Neural cell (in vitro differentiated cells): ENCODE measurements around the gene RBM6. TPM values are rescaled to one million over a fixed set of nuclear protein-coding genes. Genes with fewer than 3 reads are reported as not detected.

Experiments used
- H2AFZ ChIP-seq: fragments of 200-600, 300-800 bp; sonication (generic), shearing (Covaris generic); 2 replicates; pipeline ENCODE4 v1.6.0; 2014; ENCODE audit warnings: low read depth, mild to moderate bottlenecking, antibody characterized with exemption, low read length, moderate library complexity
- H3F3A ChIP-seq: fragments of 200-600 bp; shearing (Covaris generic); 2 replicates; pipeline ENCODE4 v1.6.1; 2016; ENCODE audit warnings: mild to moderate bottlenecking, moderate library complexity, mixed read lengths, antibody characterized with exemption, low read length; ENCODE audit not compliant: insufficient read depth, poor library complexity, severe bottlenecking
- H3K27ac ChIP-seq: fragments of 200-600, 300-800 bp; sonication (generic), shearing (Covaris generic); 2 replicates; pipeline ENCODE4 v1.5.1; 2014; ENCODE audit warnings: mild to moderate bottlenecking, low read length, moderate library complexity
- H3K27me3 ChIP-seq: fragments of 300-800, 200-600 bp; sonication (generic), shearing (Covaris generic); 2 replicates; pipeline ENCODE4 v1.6.0; 2014; ENCODE audit warnings: mild to moderate bottlenecking, low read depth, low read length, moderate library complexity; ENCODE audit not compliant: insufficient read depth
- H3K36me3 ChIP-seq: fragments of 300-800, 200-600 bp; sonication (generic), shearing (Covaris generic); 2 replicates; pipeline ENCODE4 v1.5.1; 2014; ENCODE audit warnings: mild to moderate bottlenecking, antibody characterized with exemption, low read length, moderate library complexity; ENCODE audit not compliant: insufficient read depth
- H3K4me2 ChIP-seq: fragments of 300-800, 200-600 bp; sonication (generic), shearing (Covaris generic); 2 replicates; pipeline ENCODE4 v1.6.0; 2014; ENCODE audit warnings: mild to moderate bottlenecking, low read length
- H3K4me3 ChIP-seq: fragments of 300-800, 200-600 bp; sonication (generic), shearing (Covaris generic); 2 replicates; pipeline ENCODE4 v1.5.1; 2014; ENCODE audit warnings: mild to moderate bottlenecking, low read length, moderate library complexity
- H3K79me2 ChIP-seq: fragments of 200-600 bp; shearing (Covaris generic); replicated peaks from 2 replicates; pipeline ENCODE4 v1.6.0; 2014; ENCODE audit warnings: mild to moderate bottlenecking, low read length, moderate library complexity; ENCODE audit not compliant: insufficient read depth
- H3K9ac ChIP-seq: fragments of 300-800, 200-600 bp; sonication (generic), shearing (Covaris generic); 2 replicates; pipeline ENCODE4 v1.6.1; 2016; ENCODE audit warnings: mild to moderate bottlenecking, low read length, mixed read lengths
- H3K9me2 ChIP-seq: fragments of 200-600 bp; shearing (Covaris generic); 2 replicates; pipeline ENCODE4 v1.6.1; 2016; ENCODE audit warnings: mild to moderate bottlenecking, low read length, mixed read lengths; ENCODE audit not compliant: insufficient read depth
- H3K9me3 ChIP-seq: fragments of 200-600, 300-800 bp; sonication (generic), shearing (Covaris generic); 2 replicates; pipeline ENCODE4 v1.6.1; 2016; ENCODE audit warnings: mild to moderate bottlenecking, mixed run types, low read length, moderate library complexity, mixed read lengths
- H4K20me1 ChIP-seq: fragments of 200-600 bp; shearing (Covaris generic); 2 replicates; pipeline ENCODE4 v1.6.1; 2016; ENCODE audit warnings: mild to moderate bottlenecking, mixed run types; ENCODE audit not compliant: insufficient read depth
- EP300 ChIP-seq: fragments of 450-650 bp; conservative IDR thresholded peaks from 2 replicates; pipeline ENCODE4 v1.6.1; 2014; ENCODE audit warnings: antibody characterized with exemption, mild to moderate bottlenecking, moderate library complexity; ENCODE audit not compliant: poor library complexity, severe bottlenecking
- EZH2 ChIP-seq: fragments of 200-600, 300-800 bp; shearing (Covaris generic), sonication (generic); IDR thresholded peaks from 2 replicates; pipeline ENCODE4 v1.6.1; 2014; ENCODE audit warnings: antibody characterized with exemption, low read length, borderline replicate concordance, mild to moderate bottlenecking; ENCODE audit not compliant: insufficient read depth, poor library complexity, severe bottlenecking
- MXI1 ChIP-seq: fragments of 450-650 bp; conservative IDR thresholded peaks from 2 replicates; pipeline ENCODE4 v1.6.1; 2014; ENCODE audit warnings: antibody characterized with exemption, mild to moderate bottlenecking; ENCODE audit not compliant: poor library complexity, severe bottlenecking
- POLR2AphosphoS5 ChIP-seq: IDR thresholded peaks from 2 replicates; pipeline ENCODE4 v1.6.1; 2012
- RAD21 ChIP-seq: fragments of 450-650 bp; conservative IDR thresholded peaks from 2 replicates; pipeline ENCODE4 v1.6.1; 2014; ENCODE audit warnings: antibody characterized with exemption, mild to moderate bottlenecking, moderate library complexity
- SMC3 ChIP-seq: fragments of 450-650 bp; conservative IDR thresholded peaks from 2 replicates; pipeline ENCODE4 v1.6.1; 2014; ENCODE audit warnings: antibody characterized with exemption, mild to moderate bottlenecking, moderate library complexity; ENCODE audit not compliant: poor library complexity
- TAF1 ChIP-seq: IDR thresholded peaks from 2 replicates; pipeline ENCODE4 v1.6.1; 2012; ENCODE audit warnings: low read depth
- polyA plus RNA-seq: library from polyadenylated mRNA; depleted of rRNA; stranded (reverse); fragments of >200 nt; gene quantifications from 2 replicates; pipeline ENCODE4 v1.2.3, GENCODE V29; 2014
- TF ChIP-seq, protein P1 (sequence below): IDR thresholded peaks from 2 replicates; pipeline ENCODE4 v1.6.1; 2012; ENCODE audit warnings: borderline replicate concordance
- TF ChIP-seq, protein P2 (sequence below): fragments of 450-650 bp; IDR thresholded peaks from 2 replicates; pipeline ENCODE4 v1.5.1; 2014; ENCODE audit warnings: antibody characterized with exemption, mild to moderate bottlenecking, moderate library complexity; ENCODE audit not compliant: poor library complexity, severe bottlenecking

Gene RBM6
- polyA plus RNA-seq, 1 donor from 2014 or later: 177 TPM

DNA sequence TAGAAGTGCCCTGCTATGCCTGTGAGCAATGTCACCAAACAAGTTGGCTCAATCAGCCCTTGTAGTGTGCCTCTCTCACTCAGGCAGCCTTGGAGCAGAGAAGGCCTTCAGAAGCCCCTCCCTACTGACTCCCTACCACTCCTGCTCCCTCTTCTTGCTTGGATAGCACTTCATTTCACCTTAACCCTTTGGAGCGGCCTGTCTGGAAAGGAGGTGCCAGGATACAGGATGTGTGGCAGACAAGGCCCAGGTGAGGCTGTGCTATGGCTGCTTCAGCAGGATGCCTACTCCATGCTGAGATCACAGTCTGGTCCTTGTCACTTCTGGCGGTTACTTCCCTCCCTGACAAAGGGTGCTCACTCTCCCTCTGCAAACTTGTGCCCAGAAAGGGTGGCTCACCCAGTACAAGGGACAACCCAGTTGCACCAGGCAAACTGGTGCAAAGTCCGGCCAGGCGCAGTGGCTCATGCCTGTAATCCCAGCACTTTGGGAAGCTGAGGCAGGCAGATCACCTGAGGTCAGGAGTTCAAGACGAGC lies 11.4 kb upstream of the RBM6 start:
- peak overlapping the region; percentile 99 for H3K4me3 ChIP-seq
- H3K4me2 ChIP-seq: no peak overlapping the region
- no peak overlapping the region for H3K27ac ChIP-seq
- H3K9me2 ChIP-seq: no peaks in the 10 kb centered on the region
- no peaks in the 10 kb centered on the region for H3K36me3 ChIP-seq
- no peaks in the 10 kb centered on the region for H4K20me1 ChIP-seq
- no peaks in the 10 kb centered on the region for H3K27me3 ChIP-seq
- TF ChIP-seq, protein P1, sequence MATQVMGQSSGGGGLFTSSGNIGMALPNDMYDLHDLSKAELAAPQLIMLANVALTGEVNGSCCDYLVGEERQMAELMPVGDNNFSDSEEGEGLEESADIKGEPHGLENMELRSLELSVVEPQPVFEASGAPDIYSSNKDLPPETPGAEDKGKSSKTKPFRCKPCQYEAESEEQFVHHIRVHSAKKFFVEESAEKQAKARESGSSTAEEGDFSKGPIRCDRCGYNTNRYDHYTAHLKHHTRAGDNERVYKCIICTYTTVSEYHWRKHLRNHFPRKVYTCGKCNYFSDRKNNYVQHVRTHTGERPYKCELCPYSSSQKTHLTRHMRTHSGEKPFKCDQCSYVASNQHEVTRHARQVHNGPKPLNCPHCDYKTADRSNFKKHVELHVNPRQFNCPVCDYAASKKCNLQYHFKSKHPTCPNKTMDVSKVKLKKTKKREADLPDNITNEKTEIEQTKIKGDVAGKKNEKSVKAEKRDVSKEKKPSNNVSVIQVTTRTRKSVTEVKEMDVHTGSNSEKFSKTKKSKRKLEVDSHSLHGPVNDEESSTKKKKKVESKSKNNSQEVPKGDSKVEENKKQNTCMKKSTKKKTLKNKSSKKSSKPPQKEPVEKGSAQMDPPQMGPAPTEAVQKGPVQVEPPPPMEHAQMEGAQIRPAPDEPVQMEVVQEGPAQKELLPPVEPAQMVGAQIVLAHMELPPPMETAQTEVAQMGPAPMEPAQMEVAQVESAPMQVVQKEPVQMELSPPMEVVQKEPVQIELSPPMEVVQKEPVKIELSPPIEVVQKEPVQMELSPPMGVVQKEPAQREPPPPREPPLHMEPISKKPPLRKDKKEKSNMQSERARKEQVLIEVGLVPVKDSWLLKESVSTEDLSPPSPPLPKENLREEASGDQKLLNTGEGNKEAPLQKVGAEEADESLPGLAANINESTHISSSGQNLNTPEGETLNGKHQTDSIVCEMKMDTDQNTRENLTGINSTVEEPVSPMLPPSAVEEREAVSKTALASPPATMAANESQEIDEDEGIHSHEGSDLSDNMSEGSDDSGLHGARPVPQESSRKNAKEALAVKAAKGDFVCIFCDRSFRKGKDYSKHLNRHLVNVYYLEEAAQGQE: no peak
- TF ChIP-seq SMC3: no peak
- no peak for TF ChIP-seq RAD21
- TF ChIP-seq, protein P2, sequence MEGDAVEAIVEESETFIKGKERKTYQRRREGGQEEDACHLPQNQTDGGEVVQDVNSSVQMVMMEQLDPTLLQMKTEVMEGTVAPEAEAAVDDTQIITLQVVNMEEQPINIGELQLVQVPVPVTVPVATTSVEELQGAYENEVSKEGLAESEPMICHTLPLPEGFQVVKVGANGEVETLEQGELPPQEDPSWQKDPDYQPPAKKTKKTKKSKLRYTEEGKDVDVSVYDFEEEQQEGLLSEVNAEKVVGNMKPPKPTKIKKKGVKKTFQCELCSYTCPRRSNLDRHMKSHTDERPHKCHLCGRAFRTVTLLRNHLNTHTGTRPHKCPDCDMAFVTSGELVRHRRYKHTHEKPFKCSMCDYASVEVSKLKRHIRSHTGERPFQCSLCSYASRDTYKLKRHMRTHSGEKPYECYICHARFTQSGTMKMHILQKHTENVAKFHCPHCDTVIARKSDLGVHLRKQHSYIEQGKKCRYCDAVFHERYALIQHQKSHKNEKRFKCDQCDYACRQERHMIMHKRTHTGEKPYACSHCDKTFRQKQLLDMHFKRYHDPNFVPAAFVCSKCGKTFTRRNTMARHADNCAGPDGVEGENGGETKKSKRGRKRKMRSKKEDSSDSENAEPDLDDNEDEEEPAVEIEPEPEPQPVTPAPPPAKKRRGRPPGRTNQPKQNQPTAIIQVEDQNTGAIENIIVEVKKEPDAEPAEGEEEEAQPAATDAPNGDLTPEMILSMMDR: no peak
- TF ChIP-seq POLR2AphosphoS5: no peak
- TF ChIP-seq MXI1: no peak
- no peak for TF ChIP-seq EZH2
- no peak for TF ChIP-seq TAF1
- TF ChIP-seq EP300: no peak
- H3K9me3 ChIP-seq: no peaks in the 10 kb centered on the region
- no peaks in the 10 kb centered on the region for H3K79me2 ChIP-seq
- H2AFZ ChIP-seq: no peak overlapping the region
- no peaks in the 10 kb centered on the region for H3F3A ChIP-seq
- peak overlapping the region; percentile 0 for H3K9ac ChIP-seq

DNA sequence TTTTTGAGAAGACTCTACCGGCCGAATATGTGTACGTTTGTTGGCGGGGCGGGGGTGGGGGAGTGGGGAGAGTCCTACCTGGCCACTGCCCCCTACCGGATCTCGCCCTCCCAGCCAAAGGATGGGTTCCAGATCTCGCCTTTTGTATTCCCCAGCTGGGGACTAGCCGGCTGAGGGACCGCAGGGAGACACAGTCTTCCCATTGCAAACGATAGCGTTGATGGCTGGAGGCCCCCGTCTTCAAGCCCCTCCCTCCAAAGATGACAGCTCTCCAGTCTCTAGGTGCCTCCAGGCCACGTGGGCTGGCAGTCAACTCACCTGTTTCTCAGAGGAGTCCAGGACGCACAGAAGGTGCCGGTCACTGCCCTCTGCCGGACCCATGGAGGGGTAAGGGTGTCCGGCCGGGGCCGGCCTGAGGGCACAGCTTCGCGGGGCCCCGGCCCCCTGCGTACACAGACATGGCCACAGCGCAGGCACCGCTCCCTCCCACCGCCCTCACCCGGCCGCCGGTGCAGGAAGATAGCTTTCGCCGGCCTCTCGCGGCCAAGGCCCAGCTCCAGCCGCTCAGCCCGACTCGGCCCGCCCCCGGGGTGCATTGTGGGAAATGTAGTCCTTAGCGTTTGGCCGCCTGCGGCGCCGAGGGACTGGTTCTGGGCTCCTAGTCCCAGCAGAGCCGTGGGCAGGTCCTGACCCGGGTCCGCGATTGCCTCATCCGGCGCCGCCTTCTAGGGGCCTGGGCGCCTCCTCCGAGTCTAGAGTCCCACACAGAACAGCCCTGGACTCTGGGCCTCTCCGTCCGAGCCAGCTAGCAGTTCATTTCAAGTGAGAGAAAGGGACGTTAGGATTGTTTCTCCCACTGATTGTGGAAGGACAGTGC lies 10.4 kb upstream of the RBM6 start, which contains the start of gene MON1A:
Gene MON1A, minus strand, starts transcription at position 521 of the 877 bp plus-strand sequence. CDS start 16,465 bp downstream, outside the sequence.
- Histone ChIP-seq H3K27me3 (no peaks in the 10 kb centered on the region), H3K4me3 (peak within 1 kb of the TSS; percentile 99), H3K9me3 (no peaks in the 10 kb centered on the region), H3K27ac (peak within 1 kb of the TSS; percentile 88), H3K9me2 (no peaks in the 10 kb centered on the region), H3K36me3 (no peaks in the 10 kb centered on the region), H3F3A (no peaks in the 10 kb centered on the region), H3K9ac (peak within 1 kb of the TSS; percentile 92), H2AFZ (peak within 1 kb of the TSS; percentile 98), H3K79me2 (no peaks in the 10 kb centered on the region), H3K4me2 (peak within 1 kb of the TSS; percentile 60), H4K20me1 (no peaks in the 10 kb centered on the region)
- TF ChIP-seq EP300 (no peak), SMC3 (peak; percentile 62), MXI1 (peak; percentile 93), RAD21 (peak; percentile 48), EZH2 (no peak), TAF1 (peak; percentile 47), POLR2AphosphoS5 (peak; percentile 55)
- TF ChIP-seq, protein P2: peak; percentile 58
- TF ChIP-seq, protein P1: peak; percentile 61
